GM23338 (cell line): ENCODE data around the gene MYRFL. TPM values are rescaled to one million over a fixed set of nuclear protein-coding genes. Genes with fewer than 3 reads are reported as not detected.

Source experiments
- ATAC-seq: fragments of 200-7000 bp; cut with Tn5 transposase; 3 replicates; pipeline ENCODE4 v1.9.1; 2020
- DNase-seq: peaks from one replicate; pipeline ENCODE4 v3.0.0-alpha.2; 2015; ENCODE audit warnings: low spot score
- H2AFZ ChIP-seq: fragments of 200-600 bp; sonication (generic); 2 replicates; pipeline ENCODE4 v1.8.0; 2016; ENCODE audit warnings: antibody characterized with exemption, mild to moderate bottlenecking, moderate library complexity
- H3F3A ChIP-seq: fragments of 200-600 bp; sonication (generic); replicated peaks from 2 replicates; pipeline ENCODE4 v1.8.0; 2017; ENCODE audit warnings: antibody characterized with exemption, mixed run types, low read depth
- H3K27ac ChIP-seq: fragments of 200-600 bp; sonication (generic); 2 replicates; pipeline ENCODE4 v1.6.1; 2016; ENCODE audit warnings: low read depth
- H3K27me3 ChIP-seq: fragments of 200-600 bp; sonication (generic); 2 replicates; pipeline ENCODE4 v1.8.0; 2016; ENCODE audit warnings: mild to moderate bottlenecking, mixed run types, moderate library complexity; ENCODE audit not compliant: insufficient read depth
- H3K36me3 ChIP-seq: fragments of 200-600 bp; sonication (generic); 2 replicates; pipeline ENCODE4 v1.8.0; 2016; ENCODE audit warnings: mild to moderate bottlenecking; ENCODE audit not compliant: insufficient read depth
- H3K4me1 ChIP-seq: fragments of 200-600 bp; sonication (generic); 2 replicates; pipeline ENCODE4 v1.8.0; 2016; ENCODE audit warnings: mild to moderate bottlenecking, moderate library complexity; ENCODE audit not compliant: insufficient read depth
- H3K4me2 ChIP-seq: fragments of 200-600 bp; sonication (generic); 2 replicates; pipeline ENCODE4 v1.7.1; 2017; ENCODE audit warnings: mixed run types
- H3K4me3 ChIP-seq: fragments of 200-600 bp; sonication (generic); 2 replicates; pipeline ENCODE4 v1.6.1; 2016; ENCODE audit warnings: mixed run types
- H3K79me2 ChIP-seq: fragments of 200-600 bp; sonication (generic); replicated peaks from 2 replicates; pipeline ENCODE4 v1.8.0; 2017; ENCODE audit warnings: mild to moderate bottlenecking; ENCODE audit not compliant: insufficient read depth
- H3K9me2 ChIP-seq: fragments of 200-600 bp; sonication (generic); 2 replicates; pipeline ENCODE4 v1.8.0; 2017; ENCODE audit not compliant: insufficient read depth
- H4K20me1 ChIP-seq: fragments of 200-600 bp; sonication (generic); replicated peaks from 2 replicates; pipeline ENCODE4 v1.8.0; 2017; ENCODE audit warnings: mild to moderate bottlenecking; ENCODE audit not compliant: insufficient read depth
- H3K27ac Mint-ChIP-seq: 2 replicates; pipeline ENCODE4 v1.8.0; 2020; ENCODE audit warnings: inconsistent platforms, mild to moderate bottlenecking, moderate library complexity, mixed read lengths
- H3K27me3 Mint-ChIP-seq: 3 replicates; pipeline ENCODE4 v1.8.0; 2022; ENCODE audit warnings: low read depth, mild to moderate bottlenecking, moderate library complexity, mixed read lengths, inconsistent platforms; ENCODE audit not compliant: insufficient read depth, poor library complexity
- H3K36me3 Mint-ChIP-seq: 3 replicates; pipeline ENCODE4 v1.8.0; 2021; ENCODE audit warnings: low read depth, mild to moderate bottlenecking, inconsistent platforms, moderate library complexity, mixed read lengths
- H3K4me1 Mint-ChIP-seq: 3 replicates; pipeline ENCODE4 v1.8.0; 2020; ENCODE audit warnings: mild to moderate bottlenecking, inconsistent platforms, mixed read lengths
- H3K4me3 Mint-ChIP-seq: 3 replicates; pipeline ENCODE4 v1.8.0; 2021; ENCODE audit warnings: moderate library complexity, mild to moderate bottlenecking, inconsistent platforms, mixed read lengths
- H3K9me3 Mint-ChIP-seq: 3 replicates; pipeline ENCODE4 v1.8.0; 2020; ENCODE audit warnings: moderate library complexity, mild to moderate bottlenecking, inconsistent platforms, mixed read lengths
- CREB1 ChIP-seq: fragments of 250-450 bp; sonication (Bioruptor Pico); IDR thresholded peaks from 2 replicates; pipeline ENCODE4 v1.5.0; 2020; ENCODE audit warnings: low read depth, mild to moderate bottlenecking, moderate library complexity
- CTCF ChIP-seq, 2 experiments: fragments of 200-600 bp in 1 of 2; sonication (generic) in 1 of 2; conservative IDR thresholded peaks; 2 replicates each; pipeline versions ENCODE4 v1.5.1 to v1.6.1; 2016 to 2017; ENCODE audit warnings: antibody characterized with exemption in 2 of 2, low read depth in 2 of 2, mild to moderate bottlenecking in 2 of 2, moderate library complexity in 1 of 2
- ETS1 ChIP-seq: IDR thresholded peaks from 2 replicates; pipeline ENCODE4 v1.6.1; 2016; ENCODE audit warnings: antibody characterized with exemption
- EZH2 ChIP-seq: fragments of 200-600 bp; sonication (generic); IDR thresholded peaks from one replicate; pipeline ENCODE4 v1.8.0; 2017; ENCODE audit warnings: antibody characterized with exemption, mild to moderate bottlenecking, low read depth; ENCODE audit not compliant: unreplicated experiment
- EZH2phosphoT487 ChIP-seq: fragments of 200-600 bp; sonication (generic); IDR thresholded peaks from one replicate; pipeline ENCODE4 v1.8.1; 2018; ENCODE audit warnings: antibody characterized with exemption; ENCODE audit not compliant: unreplicated experiment
- JUNB ChIP-seq: IDR thresholded peaks from one replicate; pipeline ENCODE4 v1.6.1; 2016; ENCODE audit warnings: antibody characterized with exemption; ENCODE audit not compliant: unreplicated experiment
- NANOG ChIP-seq: IDR thresholded peaks from 2 replicates; pipeline ENCODE4 v1.6.1; 2016; ENCODE audit warnings: antibody characterized with exemption, borderline replicate concordance
- POLR2AphosphoS5 ChIP-seq: IDR thresholded peaks from 2 replicates; pipeline ENCODE4 v1.6.1; 2016; ENCODE audit warnings: antibody characterized with exemption, low read depth
- REST ChIP-seq: IDR thresholded peaks from one replicate; pipeline ENCODE4 v1.6.1; 2018; ENCODE audit warnings: antibody characterized with exemption; ENCODE audit not compliant: unreplicated experiment
- STAT1 ChIP-seq: IDR thresholded peaks from one replicate; pipeline ENCODE4 v1.6.1; 2016; ENCODE audit warnings: antibody characterized with exemption; ENCODE audit not compliant: unreplicated experiment
- ZNF114 ChIP-seq: fragments of 250-450 bp; sonication (Bioruptor Pico); IDR thresholded peaks from 2 replicates; pipeline ENCODE4 v1.5.0; 2020; ENCODE audit warnings: mild to moderate bottlenecking, moderate library complexity
- ZNF331 ChIP-seq: fragments of 250-450 bp; sonication (Bioruptor Pico); IDR thresholded peaks from 2 replicates; pipeline ENCODE4 v1.5.0; 2020; ENCODE audit warnings: low read depth, mild to moderate bottlenecking, moderate library complexity
- ZNF462 ChIP-seq: fragments of 250-450 bp; sonication (Bioruptor Pico); IDR thresholded peaks from 2 replicates; pipeline ENCODE4 v1.5.0; 2020; ENCODE audit warnings: mild to moderate bottlenecking, moderate library complexity
- polyA plus RNA-seq: library from polyadenylated mRNA; unstranded; fragments of >200 nt; fragmentation: Nextera tagmentation; extraction: Ambion mirVana; gene quantifications from 2 replicates; pipeline ENCODE4 v1.2.1, GENCODE V29; 2016
- total RNA-seq: library from RNA; depleted of rRNA; stranded (reverse); fragments of >200 nt; shearing (Covaris generic); gene quantifications from 2 replicates; pipeline ENCODE4 v1.2.3, GENCODE V29; 2014

Gene MYRFL
- total and polyA plus RNA-seq, 2 experiments from 2014 or later, result 2.3 to 2.8 TPM

- H3F3A ChIP-seq, result no peaks in the 10 kb centered on the region
- no peak overlapping the region for H3K4me3 Mint-ChIP-seq
- no peak for DNase-seq
Measured at GRCh38 chr12:69824028-69824427, 999 bp upstream of the MYRFL start.

More at GRCh38 chr12:69824028-69824427, 999 bp upstream of the MYRFL start:
- no peaks in the 10 kb centered on the region for H3K27me3 ChIP-seq
- H3K4me3 ChIP-seq, result no peak overlapping the region
- H3K79me2 ChIP-seq, result no peaks in the 10 kb centered on the region
- no peak overlapping the region for H3K4me2 ChIP-seq
- H4K20me1 ChIP-seq, result no peaks in the 10 kb centered on the region
- Mint-ChIP-seq H3K4me1 (peaks cover 10% of the 10 kb centered on the region; the same call in 2 of the 3 replicates), H3K27me3 (peaks cover 2% of the 10 kb centered on the region), H3K9me3 (no peaks in the 10 kb centered on the region), H3K27ac (no peak overlapping the region), H3K36me3 (no peaks in the 10 kb centered on the region)
- no peak for TF ChIP-seq STAT1
- no peak for TF ChIP-seq ETS1
- TF ChIP-seq REST, result no peak
- TF ChIP-seq EZH2phosphoT487, result no peak
- TF ChIP-seq ZNF462 (CRISPR knock-in tag), result no peak
- no peak for TF ChIP-seq ZNF114
- TF ChIP-seq CTCF (conservative IDR thresholded peaks at IDR 0.05; ENCODE audit: low read depth in 2 of 2), result no peak
- no peak for TF ChIP-seq CREB1
- no peak for TF ChIP-seq POLR2AphosphoS5
- TF ChIP-seq EZH2, result no peak
- TF ChIP-seq ZNF331 (CRISPR knock-in tag), result no peak
- no peak for TF ChIP-seq NANOG
- no peak for TF ChIP-seq JUNB
- no peak overlapping the region for H3K27ac ChIP-seq
- no peak for ATAC-seq
- no peaks in the 10 kb centered on the region for H3K9me2 ChIP-seq
- no peaks in the 10 kb centered on the region; the same call in 1 of the 2 replicates for H3K4me1 ChIP-seq
- no peaks in the 10 kb centered on the region for H3K36me3 ChIP-seq
- no peak overlapping the region for H2AFZ ChIP-seq
